T-cell (primary cell): ENCODE measurements around the gene CLSTN2. TPM values are rescaled to one million over a fixed set of nuclear protein-coding genes. Genes with fewer than 3 reads are reported as not detected.

Experiments
- ATAC-seq, 4 experiments: fragments of 200-7000 bp in 3 of 4; fragments of 150-1000 bp in 1 of 4; cut with Tn5 transposase; replicated peaks in 1 of 4; 1 replicate in 3 of 4; 2 replicates in 1 of 4; pipeline ENCODE4 v1.10.0; 2021; ENCODE audit warnings: moderate library complexity in 3 of 4, mild to moderate bottlenecking in 2 of 4, moderate number of reproducible peaks in 1 of 4
- CTCF ChIA-PET, 2 donors: fragments of 300-600 bp; sonication (Branson Sonifier 250); formaldehyde crosslinking; loops; one replicate each; lab custom pipeline; 2022; ENCODE audit warnings: antibody characterized with exemption in 2 of 2; lab: Charles Lee
- POLR2A ChIA-PET, 2 donors: fragments of 300-600 bp; sonication (Branson Sonifier 250); formaldehyde crosslinking; loops; one replicate each; lab custom pipeline; 2022; ENCODE audit warnings: antibody characterized with exemption in 2 of 2; lab: Charles Lee
- DNase-seq, 35 experiments: peaks; one replicate each; pipeline versions ENCODE4 v3.0.0 to v3.0.0-alpha.2; 2013 to 2023
- H3K27ac ChIP-seq: one replicate; pipeline ENCODE4 v1.5.1; 2013; ENCODE audit warnings: low read length
- H3K27me3 ChIP-seq, 2 experiments: replicated peaks in 1 of 2; 1 replicate in 1 of 2; 2 replicates in 1 of 2; pipeline versions ENCODE4 v1.6.1 to v1.7.0; 2013; ENCODE audit warnings: low read length in 1 of 2, mixed read lengths in 1 of 2; ENCODE audit not compliant: control insufficient read depth in 2 of 2, insufficient read depth in 2 of 2; ENCODE audit errors: extremely low read depth in 1 of 2
- H3K36me3 ChIP-seq, 2 donors: 1 replicate in 1 of 2; 2 replicates in 1 of 2; pipeline versions ENCODE4 v1.6.1 to v1.7.0; 2013; ENCODE audit warnings: low read length in 1 of 2; ENCODE audit not compliant: control insufficient read depth in 2 of 2, insufficient read depth in 1 of 2; ENCODE audit errors: extremely low read depth in 1 of 2
- H3K4me1 ChIP-seq, 2 experiments: 1 replicate in 1 of 2; 2 replicates in 1 of 2; pipeline versions ENCODE4 v1.6.1 to v1.7.0; 2013; ENCODE audit warnings: low read length in 2 of 2, mixed read lengths in 1 of 2; ENCODE audit not compliant: insufficient read depth in 2 of 2, control insufficient read depth in 1 of 2; ENCODE audit errors: extremely low read depth in 1 of 2
- H3K4me3 ChIP-seq, 2 donors: 1 replicate in 1 of 2; 2 replicates in 1 of 2; pipeline versions ENCODE4 v1.5.1 to v1.7.0; 2013; ENCODE audit warnings: mild to moderate bottlenecking in 2 of 2, low read length in 1 of 2, moderate library complexity in 1 of 2; ENCODE audit not compliant: control insufficient read depth in 1 of 2; ENCODE audit errors: extremely low read depth in 1 of 2
- H3K9me3 ChIP-seq: 2 replicates; pipeline ENCODE4 v1.7.0; 2013
- H3K27ac Mint-ChIP-seq, 2 donors: one replicate each; pipeline ENCODE4 v1.8.0; 2020 to 2021; ENCODE audit warnings: mild to moderate bottlenecking in 2 of 2, mixed read lengths in 2 of 2
- H3K27me3 Mint-ChIP-seq, 2 donors: one replicate each; pipeline ENCODE4 v1.8.0; 2021 to 2022; ENCODE audit warnings: mixed read lengths in 2 of 2
- H3K36me3 Mint-ChIP-seq: one replicate; pipeline ENCODE4 v1.8.0; 2021; ENCODE audit warnings: mixed read lengths
- H3K4me1 Mint-ChIP-seq, 3 donors: one replicate each; pipeline ENCODE4 v1.8.0; 2020 to 2022; ENCODE audit warnings: mixed read lengths in 3 of 3, mild to moderate bottlenecking in 1 of 3
- H3K4me3 Mint-ChIP-seq, 3 donors: one replicate each; pipeline ENCODE4 v1.8.0; 2020 to 2022; ENCODE audit warnings: mild to moderate bottlenecking in 3 of 3, mixed read lengths in 3 of 3, moderate library complexity in 3 of 3
- H3K9me3 Mint-ChIP-seq, 3 donors: one replicate each; pipeline ENCODE4 v1.8.0; 2020 to 2022; ENCODE audit warnings: mixed read lengths in 3 of 3
- WGBS: methylation state at CpG from one replicate; pipeline ENCODE4 v1.1.5; 2013; ENCODE audit warnings: missing lambda C conversion rate; ENCODE audit not compliant: insufficient coverage; 5-methylcytosine and 5-hydroxymethylcytosine counted together
- total RNA-seq, 35 experiments: library from RNA in 6 of 35; stranded (reverse) in 6 of 35; fragments of 120-200 nt in 1 of 35; gene quantifications; one replicate each; pipeline versions ENCODE4 v1.2.1 to v1.2.4 and lab custom pipeline; 2013 to 2026

CLSTN2 gene
- total RNA-seq, 5 donors from 2014 or later (not counting 1 experiment from before 2014, with no cell fraction given) = under 0.01 to 0.12 (median 0.03) TPM; not detected in 2

DNA sequence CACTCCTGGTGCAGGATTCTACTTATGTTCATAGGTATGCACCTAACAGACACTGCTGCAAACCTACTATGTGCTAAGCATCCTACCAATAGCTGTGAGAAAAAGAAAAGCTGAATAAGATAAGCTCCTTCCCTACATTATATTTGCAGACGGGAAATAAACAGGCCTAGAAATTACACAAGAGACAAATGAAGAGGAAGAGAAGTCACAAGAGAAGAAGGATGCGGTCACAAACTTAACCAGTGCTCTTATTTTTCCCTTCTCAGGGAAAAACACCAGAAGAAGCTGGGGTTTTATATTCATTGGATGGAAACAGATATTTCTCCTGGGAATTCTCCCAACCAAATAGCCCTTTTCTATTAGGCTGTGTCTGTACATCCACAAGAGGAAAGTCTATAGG, 633.1 kb downstream of the CLSTN2 start:
- Mint-ChIP-seq H3K4me1 (no peaks in the 10 kb centered on the region), H3K9me3 (no peaks in the 10 kb centered on the region), H3K27ac (no peak overlapping the region), H3K4me3 (no peak overlapping the region), H3K27me3 (peaks cover 0 to 3% of the 10 kb centered on the region in 2 donors), H3K36me3 (no peaks in the 10 kb centered on the region)
- ATAC-seq (no peak), DNase-seq (no peak)
- Histone ChIP-seq H3K27me3 (peaks cover 0 to 3% of the 10 kb centered on the region in 2 experiments), H3K36me3 (no peaks in the 10 kb centered on the region), H3K27ac (no peak overlapping the region), H3K4me3 (no peak overlapping the region), H3K4me1 (no peaks in the 10 kb centered on the region), H3K9me3 (no peaks in the 10 kb centered on the region)
- WGBS = no CpG with 5 or more reads among the region's 2 CpGs
- ChIA-PET POLR2A (no interaction called here), CTCF (interaction anchor here (0.6 to 1.2 kb wide), 2 partner anchors 28 to 35 kb away, joined by 3 read pairs; no protein-coding TSS in a partner anchor)

DNA sequence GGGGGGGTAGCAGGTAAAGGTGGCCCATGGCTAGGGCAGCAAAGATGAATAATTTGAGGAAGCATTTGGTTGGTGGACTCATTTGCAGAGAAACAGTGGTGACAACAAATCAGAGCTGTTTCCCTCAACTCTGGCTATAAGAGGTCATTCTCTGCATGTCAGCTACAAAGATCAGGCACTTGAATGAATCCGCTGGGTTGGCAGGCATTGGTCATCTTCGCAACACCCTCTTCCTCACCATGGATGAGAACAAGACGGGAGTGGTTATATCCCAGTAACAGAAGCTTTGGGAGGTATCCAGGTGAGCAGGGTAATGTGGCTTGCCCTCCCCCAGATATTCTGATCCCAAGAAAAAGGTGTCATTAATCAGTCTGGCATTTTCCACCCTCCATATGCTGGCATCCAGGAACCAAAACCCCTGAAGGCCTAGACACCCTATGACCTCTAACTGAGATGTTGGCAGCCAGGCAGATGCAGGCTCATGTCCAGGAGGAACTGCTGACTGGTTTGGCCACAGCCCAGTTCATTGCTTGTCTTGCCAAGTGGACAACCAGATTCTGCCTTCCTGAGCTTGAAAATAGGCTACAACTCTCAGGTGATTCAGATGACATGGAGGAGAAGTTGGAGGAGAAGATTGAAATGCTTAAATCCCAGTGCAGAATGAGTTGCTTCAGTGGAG, 634.0 kb downstream of the CLSTN2 start:
- Mint-ChIP-seq H3K36me3 (no peaks in the 10 kb centered on the region), H3K4me3 (no peak overlapping the region), H3K27ac (no peak overlapping the region), H3K9me3 (no peaks in the 10 kb centered on the region), H3K4me1 (no peaks in the 10 kb centered on the region), H3K27me3 (peaks cover 0 to 3% of the 10 kb centered on the region in 2 donors)
- no peak overlapping the region for H3K27ac ChIP-seq
- CTCF ChIA-PET = interaction anchor here in 1 of 2 donors (1.2 kb wide), 1 partner anchor 27 kb away, joined by 3 read pairs; no protein-coding TSS in a partner anchor
- H3K27me3 ChIP-seq = peaks cover 0 to 3% of the 10 kb centered on the region in 2 experiments
- ATAC-seq (no peak), DNase-seq (no peak)
- POLR2A ChIA-PET = no interaction called here
- no peaks in the 10 kb centered on the region for H3K36me3 ChIP-seq
- no peaks in the 10 kb centered on the region for H3K9me3 ChIP-seq
- no peaks in the 10 kb centered on the region for H3K4me1 ChIP-seq
- WGBS = no CpG with 5 or more reads among the region's 3 CpGs
- no peak overlapping the region for H3K4me3 ChIP-seq

DNA sequence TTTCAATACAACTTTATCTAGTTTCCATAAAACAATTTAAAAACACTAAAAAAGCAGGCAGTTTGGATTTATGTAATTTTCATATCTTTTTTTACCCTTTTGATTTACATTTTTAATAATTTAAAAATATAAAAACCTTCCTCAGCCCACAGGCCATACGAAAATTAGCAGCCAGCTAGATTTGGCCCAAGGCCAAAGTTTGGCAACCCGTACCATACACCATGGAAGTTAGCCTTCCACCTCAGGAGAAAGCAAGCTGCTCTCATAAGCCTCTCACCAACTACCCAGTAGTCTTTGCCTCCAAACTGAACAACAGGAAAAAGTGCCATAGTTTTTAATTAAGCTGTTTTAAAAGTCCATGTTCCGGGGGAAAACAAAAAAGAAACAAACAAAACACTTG, 635.6 kb downstream of the CLSTN2 start:
- H3K4me3 ChIP-seq = no peak overlapping the region
- Mint-ChIP-seq H3K27ac (no peak overlapping the region), H3K4me3 (no peak overlapping the region), H3K9me3 (no peaks in the 10 kb centered on the region), H3K27me3 (peaks cover 0 to 3% of the 10 kb centered on the region in 2 donors), H3K4me1 (no peaks in the 10 kb centered on the region), H3K36me3 (no peaks in the 10 kb centered on the region)
- ChIA-PET POLR2A (no interaction called here), CTCF (no interaction called here)
- ATAC-seq (no peak), DNase-seq (no peak)
- no peak overlapping the region for H3K27ac ChIP-seq
- 100% methylated on average over 2 of the region's 3 CpGs for WGBS
- H3K36me3 ChIP-seq = no peaks in the 10 kb centered on the region
- H3K27me3 ChIP-seq = peaks cover 0 to 3% of the 10 kb centered on the region in 2 experiments
- no peaks in the 10 kb centered on the region for H3K9me3 ChIP-seq
- H3K4me1 ChIP-seq = no peaks in the 10 kb centered on the region

DNA sequence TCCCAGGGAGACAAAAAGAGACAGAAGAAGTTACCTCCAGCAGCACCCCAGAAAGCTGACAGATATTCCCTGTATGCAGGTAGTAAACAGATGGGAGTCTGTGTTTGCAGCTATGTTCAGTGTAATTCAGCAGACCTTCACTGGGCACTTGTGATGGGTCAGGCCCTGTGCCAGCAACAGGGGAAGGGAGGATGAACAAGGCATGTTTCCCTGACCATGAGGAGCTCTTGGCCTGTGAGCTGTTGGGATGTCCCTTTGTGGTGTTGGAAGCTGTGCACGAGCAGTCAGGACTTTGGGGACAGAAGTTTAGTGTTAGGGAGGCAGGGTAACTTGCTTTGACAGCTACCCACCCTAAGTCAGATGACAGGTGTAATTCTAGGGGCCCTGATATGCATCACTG, 636.9 kb downstream of the CLSTN2 start:
- H3K9me3 Mint-ChIP-seq = no peaks in the 10 kb centered on the region
- WGBS = 60% methylated on average over 1 of the region's 1 CpG
- H3K36me3 Mint-ChIP-seq = no peaks in the 10 kb centered on the region
- Histone ChIP-seq H3K27me3 (peaks cover 0 to 2% of the 10 kb centered on the region in 2 experiments), H3K4me1 (no peaks in the 10 kb centered on the region), H3K4me3 (no peak overlapping the region), H3K27ac (no peak overlapping the region), H3K9me3 (no peaks in the 10 kb centered on the region), H3K36me3 (no peaks in the 10 kb centered on the region)
- H3K4me3 Mint-ChIP-seq = no peak overlapping the region
- H3K4me1 Mint-ChIP-seq = no peaks in the 10 kb centered on the region
- no peaks in the 10 kb centered on the region for H3K27me3 Mint-ChIP-seq
- CTCF ChIA-PET = no interaction called here
- ATAC-seq (no peak), DNase-seq (no peak)
- H3K27ac Mint-ChIP-seq = no peak overlapping the region
- POLR2A ChIA-PET = no interaction called here

DNA sequence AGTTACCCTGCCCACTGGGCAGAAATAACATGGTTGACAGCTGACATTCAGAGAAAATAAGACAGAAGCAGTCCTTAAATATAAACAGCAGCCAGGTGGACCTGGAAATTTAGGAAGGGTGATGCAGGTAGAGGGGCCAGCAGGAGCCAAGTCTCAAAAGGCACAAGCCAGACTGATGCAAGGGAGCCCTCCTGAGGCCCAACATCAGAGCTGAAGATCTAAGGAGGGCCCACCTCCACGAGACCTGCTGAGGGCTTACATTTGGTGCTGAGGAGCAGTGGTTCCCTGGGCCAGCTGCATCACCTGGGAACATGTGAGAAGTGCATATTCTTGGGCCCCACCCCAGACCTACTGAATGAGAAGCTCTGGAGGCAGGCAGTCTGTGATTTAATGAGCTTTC, 637.3 kb downstream of the CLSTN2 start:
- H3K36me3 ChIP-seq = no peaks in the 10 kb centered on the region
- Mint-ChIP-seq H3K9me3 (no peaks in the 10 kb centered on the region), H3K4me3 (no peak overlapping the region), H3K36me3 (no peaks in the 10 kb centered on the region), H3K27me3 (peaks cover 0 to 2% of the 10 kb centered on the region in 2 donors), H3K27ac (no peak overlapping the region), H3K4me1 (no peaks in the 10 kb centered on the region)
- no peak for ATAC-seq
- H3K4me3 ChIP-seq = no peak overlapping the region
- ChIA-PET POLR2A (no interaction called here), CTCF (no interaction called here)
- no peaks in the 10 kb centered on the region for H3K4me1 ChIP-seq
- H3K9me3 ChIP-seq = no peaks in the 10 kb centered on the region
- WGBS = no CpG with 5 or more reads among the region's 1 CpG
- H3K27me3 ChIP-seq = no peaks in the 10 kb centered on the region
- H3K27ac ChIP-seq = no peak overlapping the region
- DNase-seq = no peak

DNA sequence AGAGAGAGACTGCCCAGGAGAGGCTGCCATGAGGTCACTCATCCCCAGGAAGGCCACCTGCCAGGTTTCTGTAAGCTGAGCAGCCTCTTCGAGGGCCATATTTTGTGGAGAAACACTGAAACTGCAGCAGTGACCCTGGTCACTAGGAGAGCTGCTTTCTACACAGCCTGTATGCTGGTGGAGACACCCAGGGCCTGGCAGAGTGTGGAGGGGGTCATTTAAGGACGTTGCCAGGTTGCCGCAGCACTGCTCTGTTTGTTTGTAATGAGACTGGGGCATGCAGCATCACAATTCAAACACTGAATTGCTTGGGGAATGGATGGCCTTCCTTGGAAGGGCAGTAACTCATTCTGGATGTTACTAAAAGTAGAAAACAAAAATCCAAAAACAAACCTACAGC, 638.0 kb downstream of the CLSTN2 start:
- Histone ChIP-seq H3K9me3 (no peaks in the 10 kb centered on the region), H3K4me1 (no peaks in the 10 kb centered on the region), H3K27ac (no peak overlapping the region), H3K36me3 (no peaks in the 10 kb centered on the region), H3K27me3 (no peaks in the 10 kb centered on the region), H3K4me3 (no peak overlapping the region)
- no peaks in the 10 kb centered on the region for H3K36me3 Mint-ChIP-seq
- H3K4me1 Mint-ChIP-seq = no peaks in the 10 kb centered on the region
- no peak overlapping the region for H3K27ac Mint-ChIP-seq
- no peak for DNase-seq
- ATAC-seq = no peak
- H3K9me3 Mint-ChIP-seq = no peaks in the 10 kb centered on the region
- 50% methylated on average over 2 of the region's 3 CpGs for WGBS
- H3K27me3 Mint-ChIP-seq = peaks cover 0 to 6% of the 10 kb centered on the region in 2 donors
- no peak overlapping the region for H3K4me3 Mint-ChIP-seq
- ChIA-PET CTCF (interaction anchor here in 1 of 2 donors (0.5 kb wide), 1 partner anchor 562 kb away, joined by 3 read pairs; no protein-coding TSS in a partner anchor), POLR2A (no interaction called here)
